Hematopoietic multipotent progenitor cell treated with erythropoietin and hydrocortisone succinate and interleukin-3 and kit ligand, for 4 days (in vitro differentiated cells): ENCODE data around the gene ADAMTS4.

ENCODE experiments used
- DNase-seq: peaks from one replicate; pipeline ENCODE4 v3.0.0-alpha.2; 2015

Gene ADAMTS4

GRCh38 chr1:161137881-161138280, 61.0 kb downstream of the ADAMTS4 start:
- no peak for DNase-seq
